Gastrocnemius medialis (tissue), 4 donors: Measurements from ENCODE around the gene BAIAP2L1. TPM values are rescaled to one million over a fixed set of nuclear protein-coding genes. Genes with fewer than 3 reads are reported as not detected.
"Not testable (repeated sequence)": the region's sequence is repeated elsewhere in the genome, so short reads cannot be mapped to it uniquely, and the experiment has no call there.

Experiments used
- ATAC-seq, 2 donors: fragments of 150-250 bp; one replicate each; pipeline ENCODE4 v1.9.1; 2016
- DNase-seq, 2 donors: peaks; one replicate each; pipeline ENCODE4 v3.0.0-alpha.2; 2019
- H3K27ac ChIP-seq, 4 donors: fragments of 200-600 bp; sonication (generic); 1 replicate in 1 of 4; 2 replicates in 3 of 4; pipeline ENCODE4 v1.5.1; 2016 to 2018; ENCODE audit warnings: mild to moderate bottlenecking in 2 of 4, moderate library complexity in 1 of 4
- H3K27me3 ChIP-seq, 3 donors: fragments of 200-600 bp; sonication (generic) in 2 of 3; 1 replicate in 1 of 3; 2 replicates in 2 of 3; pipeline versions ENCODE4 v1.5.1 to v1.6.0; 2016 to 2019; ENCODE audit warnings: mild to moderate bottlenecking in 1 of 3, moderate library complexity in 1 of 3
- H3K36me3 ChIP-seq, 2 donors: fragments of 200-600 bp; sonication (generic) in 1 of 2; one replicate each; pipeline ENCODE4 v1.5.1; 2017 to 2018
- H3K4me1 ChIP-seq, 2 donors: fragments of 200-600 bp; sonication (generic) in 1 of 2; one replicate each; pipeline ENCODE4 v1.5.1; 2016 to 2017; ENCODE audit warnings: mild to moderate bottlenecking in 2 of 2
- H3K4me3 ChIP-seq, 4 donors: fragments of 200-600 bp; sonication (generic) in 3 of 4; 1 replicate in 1 of 4; 2 replicates in 3 of 4; pipeline ENCODE4 v1.5.1; 2016 to 2019; ENCODE audit warnings: mild to moderate bottlenecking in 2 of 4
- H3K9me3 ChIP-seq, 3 donors: fragments of 200-600 bp; sonication (generic) in 2 of 3; 1 replicate in 1 of 3; 2 replicates in 2 of 3; pipeline ENCODE4 v1.5.1; 2016 to 2019
- CTCF ChIP-seq, 5 experiments: fragments of 450-650 bp in 3 of 5; fragments of 200-600 bp in 2 of 5; sonication (generic) in 2 of 5; IDR thresholded peaks in 4 of 5; conservative IDR thresholded peaks in 1 of 5; 1 replicate in 4 of 5; 2 replicates in 1 of 5; pipeline ENCODE4 v1.5.1; 2016 to 2019; ENCODE audit warnings: antibody characterized with exemption in 5 of 5, mild to moderate bottlenecking in 3 of 5, moderate library complexity in 3 of 5
- POLR2A ChIP-seq, 2 donors: fragments of 450-650 bp; IDR thresholded peaks; one replicate each; pipeline ENCODE4 v1.6.1; 2017; ENCODE audit warnings: antibody characterized with exemption in 2 of 2, mild to moderate bottlenecking in 2 of 2, moderate library complexity in 2 of 2
- in situ Hi-C, 4 donors: fragments of 200-750 bp; cut with MboI; loops; one replicate each; pipeline versions ENCODE4 v1.15.0 to v1.8.0; 2017; ENCODE audit warnings: low sequenced_read_pairs in 4 of 4
- intact Hi-C: fragments of 100-400 bp; cut with DNase I; formaldehyde crosslinking; loops from one replicate; pipeline ENCODE4 v1.15.1; 2023; ENCODE audit warnings: low total_unique reads
- total RNA-seq, 4 donors: library from RNA; depleted of rRNA; stranded (reverse); fragments of >200 nt; gene quantifications; one replicate each; pipeline versions ENCODE4 v1.1.0 to v1.2.3, GENCODE V29; 2016

The BAIAP2L1 gene
- total RNA-seq, 4 donors from 2014 or later = 0.59 to 3.8 (median 1.2) TPM

GRCh38 chr7:98418636-98419315 lies 17.9 kb upstream of the BAIAP2L1 start:
- intact Hi-C loops = no loop called here
- Histone ChIP-seq H3K9me3 (no peaks in the 10 kb centered on the region), H3K4me3 (no peak overlapping the region), H3K36me3 (no peaks in the 10 kb centered on the region), H3K27ac (no peak overlapping the region), H3K4me1 (no peaks in the 10 kb centered on the region), H3K27me3 (no peaks in the 10 kb centered on the region)
- DNase-seq (no peak), ATAC-seq (no peak)
- in situ Hi-C loops = loop anchor here in 1 of 4 donors (25.0 kb wide), 1 partner anchor 156 kb away; the partner anchor contains the start of gene TECPR1
- TF ChIP-seq POLR2A (IDR thresholded peaks at IDR 0.05) (no peak), CTCF (IDR thresholded peaks at IDR 0.05 in 4 of 5, conservative IDR thresholded peaks at IDR 0.05 in 1 of 5) (no peak)

GRCh38 chr7:98418271-98418635 lies 17.4 kb upstream of the BAIAP2L1 start:
- H3K4me3 ChIP-seq = no peak overlapping the region
- intact Hi-C loops (no loop called here), in situ Hi-C loops (loop anchor here in 1 of 4 donors (25.0 kb wide), 1 partner anchor 156 kb away; the partner anchor contains the start of gene TECPR1)
- no peak for TF ChIP-seq CTCF (IDR thresholded peaks at IDR 0.05 in 4 of 5, conservative IDR thresholded peaks at IDR 0.05 in 1 of 5)
- TF ChIP-seq POLR2A (IDR thresholded peaks at IDR 0.05) = no peak
- no peak overlapping the region for H3K27ac ChIP-seq
- ATAC-seq (no peak), DNase-seq (no peak)
- no peaks in the 10 kb centered on the region for H3K36me3 ChIP-seq
- no peaks in the 10 kb centered on the region for H3K4me1 ChIP-seq
- H3K9me3 ChIP-seq = no peaks in the 10 kb centered on the region
- H3K27me3 ChIP-seq = no peaks in the 10 kb centered on the region

GRCh38 chr7:98417604-98418270 lies 16.8 kb upstream of the BAIAP2L1 start:
- H3K27ac ChIP-seq, H3K36me3 ChIP-seq, H3K4me1 ChIP-seq, H3K9me3 ChIP-seq, ATAC-seq, intact Hi-C loops, H3K4me3 ChIP-seq, H3K27me3 ChIP-seq, DNase-seq: not testable (repeated sequence)
- in situ Hi-C loops = loop anchor here in 1 of 4 donors (25.0 kb wide), 1 partner anchor 155 kb away; the partner anchor contains the start of gene TECPR1

GRCh38 chr7:98414205-98414900 lies 13.5 kb upstream of the BAIAP2L1 start:
- TF ChIP-seq CTCF (IDR thresholded peaks at IDR 0.05 in 4 of 5, conservative IDR thresholded peaks at IDR 0.05 in 1 of 5) (no peak), POLR2A (IDR thresholded peaks at IDR 0.05) (no peak)
- in situ Hi-C loops (loop anchor here in 1 of 4 donors (25.0 kb wide), 1 partner anchor 152 kb away; the partner anchor contains the start of gene TECPR1), intact Hi-C loops (no loop called here)
- Histone ChIP-seq H3K27me3 (no peaks in the 10 kb centered on the region), H3K36me3 (no peaks in the 10 kb centered on the region), H3K9me3 (no peaks in the 10 kb centered on the region), H3K4me1 (no peaks in the 10 kb centered on the region), H3K27ac (no peak overlapping the region), H3K4me3 (no peak overlapping the region)
- ATAC-seq (no peak), DNase-seq (no peak)

- in situ Hi-C loops = loop anchor here in 1 of 4 donors (25.0 kb wide), 1 partner anchor 151 kb away; the partner anchor contains the start of gene TECPR1
Observed at GRCh38 chr7:98413655-98414054, 12.8 kb upstream of the BAIAP2L1 start.

More at GRCh38 chr7:98413655-98414054, 12.8 kb upstream of the BAIAP2L1 start:
- H3K27ac ChIP-seq, intact Hi-C loops, H3K27me3 ChIP-seq, DNase-seq, H3K9me3 ChIP-seq, H3K4me1 ChIP-seq, ATAC-seq, H3K36me3 ChIP-seq, H3K4me3 ChIP-seq: not testable (repeated sequence)
